DMS53 treated with DMSO at 0.1 percent for 48 hours (cell line): Measurements from ENCODE around the gene RTTN.

Source experiments
- DNase-seq: peaks from one replicate; lab custom pipeline; 2025; ENCODE audit not compliant: unreplicated experiment; lab: John Stamatoyannopoulos, UW

The RTTN gene

DNA sequence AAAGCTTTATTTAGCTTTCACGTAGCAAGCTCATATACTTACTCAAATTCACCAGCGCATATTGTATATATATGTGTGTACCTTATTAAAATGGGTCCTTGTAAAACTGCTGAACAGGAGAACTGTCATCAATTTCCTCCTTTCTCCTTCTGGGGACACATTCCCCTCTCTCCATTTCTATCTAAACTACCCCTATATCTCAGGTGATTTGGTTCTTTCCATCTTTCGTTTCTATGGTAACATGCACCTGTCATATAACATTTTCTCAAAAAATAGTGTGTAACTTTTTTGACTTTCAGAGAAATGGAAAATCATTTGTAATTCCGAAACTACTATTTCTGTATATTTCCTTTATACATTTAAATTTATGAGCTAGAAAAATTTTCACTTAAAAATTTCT is 174.3 kb downstream of the RTTN start:
- no peak for DNase-seq

DNA sequence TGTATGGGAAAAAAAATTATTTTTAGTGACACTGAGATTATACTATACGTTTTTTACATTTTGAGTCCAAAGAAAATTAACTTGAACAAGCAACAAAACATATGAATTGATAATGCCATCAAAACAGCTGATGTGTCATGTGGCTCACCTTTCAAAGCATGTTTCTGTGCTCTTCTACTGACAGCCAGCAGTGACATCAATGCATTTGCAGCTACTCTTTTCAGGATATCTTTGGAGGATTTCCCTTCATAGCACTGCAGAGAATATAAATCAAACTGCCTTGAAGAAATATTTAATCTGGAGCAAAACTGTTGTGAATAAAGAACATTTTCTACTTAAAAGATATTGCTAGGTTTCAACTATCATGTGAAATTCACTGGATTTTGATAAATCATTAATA is 174.8 kb downstream of the RTTN start:
- no peak for DNase-seq

DNA sequence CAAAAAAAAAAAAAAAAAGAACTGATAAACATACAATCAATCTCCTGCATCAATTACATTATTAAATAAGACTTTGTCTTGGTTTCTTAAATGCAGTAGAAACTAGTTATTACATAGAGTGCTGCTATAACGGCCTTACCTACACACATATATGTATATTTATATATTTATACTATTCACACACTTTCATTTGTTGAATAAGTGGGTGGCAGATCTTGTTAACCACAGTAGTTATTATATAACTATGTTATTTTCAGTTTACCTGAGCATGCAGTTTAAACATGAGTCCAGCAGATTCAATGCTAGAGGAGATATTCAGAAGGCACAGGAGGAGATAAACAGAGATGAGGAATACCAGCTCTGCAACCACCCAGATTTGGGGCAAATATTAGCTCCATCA is 176.3 kb downstream of the RTTN start:
- no peak for DNase-seq

- no peak for DNase-seq
Observed at GRCh38 chr18:70028734-70029133, 176.8 kb downstream of the RTTN start.

DNA sequence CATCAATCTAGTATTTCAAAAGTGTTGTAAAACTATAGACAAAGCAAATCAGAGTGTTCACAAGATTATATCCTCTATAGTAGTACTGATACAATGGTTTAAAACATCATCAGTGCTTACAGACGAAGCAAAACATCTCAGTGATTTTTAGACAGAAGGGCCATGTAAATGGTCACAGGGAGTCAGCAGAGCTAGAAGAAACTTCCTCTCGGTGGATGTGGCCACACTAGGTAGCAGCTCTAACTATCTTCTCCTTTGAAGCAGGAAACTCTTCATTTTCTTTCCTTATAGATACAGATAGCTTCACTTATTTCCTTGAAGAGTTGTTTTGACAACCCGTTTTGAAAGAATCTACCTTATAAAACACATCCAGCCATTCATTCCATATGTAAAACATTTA is 177.4 kb downstream of the RTTN start:
- DNase-seq = no peak

DNA sequence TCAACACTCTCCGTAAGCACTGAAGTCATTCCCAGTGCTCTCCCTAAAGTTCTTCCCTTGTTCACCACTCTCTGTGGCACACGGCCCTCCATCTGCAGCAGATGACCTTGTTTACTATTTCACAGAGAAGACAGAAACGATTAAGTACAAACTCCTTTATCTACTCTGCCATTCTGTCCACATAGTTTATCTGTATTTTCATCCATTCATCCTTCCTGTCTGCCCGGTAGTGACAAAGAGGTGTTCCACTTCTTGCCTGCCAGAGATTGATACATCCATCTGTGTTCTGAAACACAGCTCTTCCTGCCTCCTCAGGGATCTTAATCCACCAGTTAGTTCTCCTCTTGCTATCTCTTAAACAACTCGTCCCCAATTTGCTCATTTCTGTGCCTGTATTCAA is 179.9 kb downstream of the RTTN start:
- DNase-seq = no peak

GRCh38 chr18:70024829-70025228 is 180.7 kb downstream of the RTTN start:
- DNase-seq = no peak

- DNase-seq = no peak
Observed at GRCh38 chr18:70024093-70024492, 181.4 kb downstream of the RTTN start.

GRCh38 chr18:70022636-70023035 is 182.9 kb downstream of the RTTN start:
- no peak for DNase-seq

- no peak for DNase-seq
Observed at GRCh38 chr18:70021498-70021897, 184.0 kb downstream of the RTTN start.

GRCh38 chr18:70021043-70021442 is 184.4 kb downstream of the RTTN start:
- no peak for DNase-seq

DNA sequence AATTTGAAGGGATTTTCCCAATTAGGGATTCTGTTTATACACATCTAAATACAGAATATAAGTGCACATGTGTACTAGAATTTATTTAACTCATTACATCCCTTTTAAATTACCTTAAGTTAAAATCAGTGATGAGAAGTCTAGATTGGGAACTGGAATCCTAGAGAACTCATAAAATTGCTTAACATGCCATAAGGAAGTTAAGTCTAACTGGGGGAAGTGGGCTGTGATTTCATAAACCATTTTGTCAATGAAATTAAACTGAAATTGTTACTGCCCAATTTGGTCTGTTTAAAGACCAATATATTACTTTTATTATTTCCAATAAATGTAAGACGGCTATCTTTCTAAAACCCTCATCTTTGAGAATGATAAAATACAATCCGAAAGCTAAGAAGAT is 185.5 kb downstream of the RTTN start:
- DNase-seq = no peak

GRCh38 chr18:70019136-70019535 is 186.4 kb downstream of the RTTN start:
- DNase-seq = no peak

DNA sequence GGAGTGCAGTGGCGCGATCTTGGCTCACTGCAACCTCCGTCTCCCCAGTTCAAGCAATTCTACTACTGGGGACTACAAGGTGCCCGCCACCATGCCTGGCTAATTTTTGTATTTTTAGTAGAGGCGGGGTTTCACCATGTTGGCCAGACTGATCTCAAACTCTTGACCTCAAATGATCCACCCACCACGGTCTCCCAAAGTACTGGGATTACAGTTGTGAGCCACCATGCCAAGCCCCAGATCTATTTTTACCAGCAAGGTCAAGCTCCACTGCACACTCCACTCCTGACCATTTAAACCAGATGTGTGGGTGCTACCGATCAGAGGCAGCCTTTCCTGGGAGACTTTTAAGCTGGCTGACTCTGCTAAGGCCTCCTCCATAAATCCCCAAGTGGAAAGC is 190.4 kb downstream of the RTTN start:
- no peak for DNase-seq

GRCh38 chr18:70005580-70005979 is 199.9 kb downstream of the RTTN start:
- peak; percentile 35 for DNase-seq

DNA sequence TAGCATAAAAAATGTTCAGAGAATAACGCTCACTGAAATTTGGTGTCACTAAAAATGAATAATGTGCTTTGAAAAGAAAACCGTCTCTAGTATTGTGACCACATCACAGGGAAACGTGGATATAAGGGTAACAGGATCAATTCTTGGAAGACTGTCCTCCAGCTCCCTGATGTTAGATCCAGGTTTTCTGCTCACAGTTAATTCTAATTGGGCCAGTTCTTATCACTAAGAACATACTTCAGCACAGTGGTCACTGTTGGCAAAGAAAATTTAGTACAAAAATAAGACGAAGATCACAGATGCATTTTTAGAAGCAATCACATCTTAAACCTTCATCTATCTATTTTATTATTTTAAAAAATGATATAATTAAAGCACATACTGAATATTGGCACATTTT is 200.8 kb downstream of the RTTN start:
- no peak for DNase-seq

GRCh38 chr18:69999656-70000055 is 205.8 kb downstream of the RTTN start:
- DNase-seq = no peak

GRCh38 chr18:69998523-69998987 is 206.9 kb downstream of the RTTN start:
- DNase-seq = no peak

DNA sequence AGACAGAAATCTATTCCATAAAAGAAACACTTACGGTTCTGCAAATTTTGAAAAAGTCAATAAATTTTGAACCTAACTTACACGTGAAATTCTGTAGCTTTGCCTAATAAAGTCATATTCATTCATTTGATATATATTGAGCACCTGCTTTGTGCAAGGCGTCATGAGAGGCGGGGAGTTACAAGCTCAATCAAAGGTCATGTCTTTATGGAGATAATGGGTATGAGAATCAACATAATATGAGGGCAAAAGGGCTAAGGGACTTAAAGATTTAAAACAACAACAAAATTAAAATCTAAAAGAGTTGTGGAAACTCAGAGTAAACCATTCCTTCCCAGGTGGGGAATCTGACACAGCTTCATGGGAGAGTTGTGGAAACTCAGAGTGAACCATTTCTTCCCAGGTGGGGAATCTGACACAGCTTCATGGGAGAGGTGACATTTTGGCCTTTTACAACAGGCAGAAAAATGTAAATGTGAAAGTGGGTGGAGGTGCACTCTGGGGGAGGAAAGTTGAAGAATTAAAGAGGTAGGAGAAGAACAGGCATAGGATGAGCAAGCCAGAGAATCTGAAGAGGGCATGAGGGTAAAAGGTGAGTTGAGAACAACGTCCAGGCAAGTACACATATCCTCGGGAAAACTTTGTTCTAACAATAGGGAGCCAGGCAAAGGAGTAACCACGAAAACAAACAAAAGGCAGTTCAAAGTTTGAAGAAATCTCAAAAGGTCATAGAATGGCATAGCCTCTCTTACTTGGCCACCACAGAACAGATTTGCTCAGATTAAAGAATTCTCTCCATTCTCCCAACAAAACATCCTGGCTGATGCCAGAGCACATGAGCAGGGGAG is 208.3 kb downstream of the RTTN start:
- no peak for DNase-seq

GRCh38 chr18:69996417-69996816 is 209.1 kb downstream of the RTTN start:
- DNase-seq = no peak

DNA sequence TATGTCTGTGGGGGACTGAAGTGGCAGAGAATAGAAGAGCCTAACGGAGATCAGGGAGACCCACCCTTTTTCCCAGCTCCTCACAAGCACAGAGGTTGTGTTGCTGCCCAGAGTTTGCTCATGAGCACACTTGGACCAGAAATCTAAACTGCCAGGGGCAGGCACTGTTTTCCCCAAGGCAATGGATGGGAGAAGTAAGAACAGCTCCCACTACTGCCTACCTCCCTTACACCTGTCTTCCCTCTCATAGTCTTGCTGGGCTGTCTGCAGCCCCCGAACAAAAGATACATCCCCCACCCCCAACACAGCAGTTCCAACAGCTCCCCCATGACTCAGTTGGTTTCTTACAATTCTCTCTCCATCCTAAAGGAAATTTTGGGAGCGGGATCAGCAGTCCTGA is 209.7 kb downstream of the RTTN start:
- no peak for DNase-seq

DNA sequence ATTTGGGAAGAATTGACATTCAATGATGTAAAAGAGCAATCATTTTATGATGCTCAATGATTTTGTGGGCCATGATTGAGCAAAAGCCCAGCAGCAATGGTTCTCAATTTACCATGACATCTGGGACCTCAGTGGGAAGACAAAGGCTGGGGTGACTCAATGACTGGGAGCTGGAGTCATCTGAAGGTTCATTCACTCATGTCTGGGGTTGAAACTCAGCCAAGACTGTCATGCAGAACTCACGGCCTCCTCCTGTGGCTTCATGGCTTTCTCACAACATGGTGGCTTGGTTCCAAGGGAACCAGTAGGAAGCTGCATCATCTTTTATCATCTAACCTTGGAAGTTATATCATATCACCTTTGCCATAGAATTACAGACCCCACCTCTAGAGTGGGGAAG is 212.7 kb downstream of the RTTN start:
- DNase-seq = no peak

- no peak for DNase-seq
Observed at GRCh38 chr18:69987870-69988269, 217.6 kb downstream of the RTTN start.
